IPS DF 4.7 (cell line): Measurements from ENCODE around the gene SPRR1A.

Experiments used
- DNase-seq: peaks from one replicate; pipeline ENCODE4 v3.0.0-alpha.2; 2013; ENCODE audit warnings: low spot score; ENCODE audit errors: extremely low read depth

The SPRR1A gene

GRCh38 chr1:153028766-153029165 is 44.9 kb downstream of the SPRR1A start:
- no peak for DNase-seq

GRCh38 chr1:153030895-153031294 is 47.0 kb downstream of the SPRR1A start, which contains the start of gene SPRR1B:
TSS of gene SPRR1B (plus strand) at chr1:153031203. CDS start at chr1:153032346, 1,143 bp downstream.
- no peak for DNase-seq

GRCh38 chr1:153032073-153032472 is 48.2 kb downstream of the SPRR1A start:
- no peak for DNase-seq

GRCh38 chr1:153032677-153033308 is 48.9 kb downstream of the SPRR1A start:
- peak; percentile 64 for DNase-seq

GRCh38 chr1:153035211-153035610 is 51.3 kb downstream of the SPRR1A start:
- no peak for DNase-seq
